A172 (cell line): ENCODE data around the gene SLC24A4. TPM values are rescaled to one million over a fixed set of nuclear protein-coding genes. Genes with fewer than 3 reads are reported as not detected.

Source experiments
- DNase-seq: peaks from one replicate; pipeline ENCODE4 v3.0.0-alpha.2; 2015; ENCODE audit warnings: low spot score
- total RNA-seq: library from RNA; depleted of rRNA; stranded (reverse); fragments of >200 nt; shearing (Covaris generic); gene quantifications from 2 replicates; pipeline ENCODE4 v1.2.3, GENCODE V29; 2014; rRNA removed

Gene SLC24A4
- total RNA-seq, 1 experiment from 2014 or later: not detected

DNA sequence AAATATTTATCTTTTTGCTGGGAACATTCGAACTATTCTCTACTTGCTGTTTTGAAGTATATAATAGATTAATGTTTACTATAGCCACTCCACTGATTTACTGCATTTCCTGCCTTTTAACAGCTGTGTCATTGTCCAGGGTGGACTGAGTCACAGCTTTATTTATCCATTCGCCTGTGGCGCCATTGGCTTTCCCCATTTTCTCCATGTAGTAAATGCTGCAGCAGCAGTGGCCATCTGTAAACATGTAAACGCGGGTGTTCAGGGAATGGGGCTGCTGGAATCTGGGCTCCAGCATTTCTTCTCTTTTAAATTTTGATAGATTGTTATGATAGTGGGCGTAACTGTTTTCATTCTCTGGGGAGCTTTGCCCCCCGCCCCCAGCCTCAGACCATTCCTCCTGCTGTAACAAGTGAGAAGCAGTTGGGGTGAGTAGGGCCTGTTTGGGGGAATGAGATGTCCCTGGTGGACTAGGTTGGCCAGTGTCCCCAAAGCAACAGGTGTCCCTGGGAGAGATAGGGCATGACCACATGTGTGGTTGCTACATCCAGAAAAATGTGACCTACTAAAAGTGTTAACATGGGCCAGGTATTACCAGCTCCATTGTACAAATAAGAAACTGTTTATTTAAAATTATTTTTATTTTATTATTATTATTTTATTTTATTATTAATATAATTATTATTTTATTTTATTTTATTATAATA, 223.5 kb downstream of the SLC24A4 start:
- DNase-seq: peak; percentile 73

DNA sequence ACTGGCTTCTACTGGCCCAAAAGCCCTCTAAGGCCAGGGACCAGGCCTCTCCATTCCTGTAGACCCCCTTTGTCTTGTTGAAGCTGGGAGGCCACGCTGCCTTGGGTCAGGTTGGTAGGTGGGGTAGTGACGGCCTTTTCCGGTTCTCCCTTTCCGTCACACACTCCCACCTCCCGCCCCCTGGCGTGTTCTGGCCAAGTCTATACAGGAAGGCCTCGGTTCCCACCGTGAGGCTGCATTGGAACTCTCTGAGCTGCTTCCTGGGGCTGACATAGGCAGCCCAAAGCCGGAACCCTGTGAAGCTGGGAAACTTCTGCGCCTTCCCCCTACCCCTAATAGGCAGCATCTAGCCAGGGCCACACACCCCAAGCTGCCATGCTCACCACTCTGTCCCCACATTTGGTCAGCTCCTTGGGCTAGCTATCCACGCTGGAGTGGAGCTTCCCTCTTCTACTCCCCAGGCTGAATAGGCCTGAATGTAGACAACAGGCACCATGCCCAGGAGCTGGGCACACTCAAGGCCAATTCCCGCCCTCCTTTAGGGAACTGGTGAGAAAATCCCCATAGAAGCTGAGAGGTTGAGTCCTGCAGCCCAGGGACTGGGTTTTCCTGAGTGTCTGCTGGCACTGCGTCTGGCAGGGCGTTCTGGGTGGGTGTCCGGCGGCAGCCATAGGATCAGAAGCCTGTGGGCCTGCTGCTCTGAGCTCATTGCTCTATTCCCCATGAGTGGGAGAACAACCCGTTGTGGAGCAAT, 226.3 kb downstream of the SLC24A4 start:
- DNase-seq: no peak

DNA sequence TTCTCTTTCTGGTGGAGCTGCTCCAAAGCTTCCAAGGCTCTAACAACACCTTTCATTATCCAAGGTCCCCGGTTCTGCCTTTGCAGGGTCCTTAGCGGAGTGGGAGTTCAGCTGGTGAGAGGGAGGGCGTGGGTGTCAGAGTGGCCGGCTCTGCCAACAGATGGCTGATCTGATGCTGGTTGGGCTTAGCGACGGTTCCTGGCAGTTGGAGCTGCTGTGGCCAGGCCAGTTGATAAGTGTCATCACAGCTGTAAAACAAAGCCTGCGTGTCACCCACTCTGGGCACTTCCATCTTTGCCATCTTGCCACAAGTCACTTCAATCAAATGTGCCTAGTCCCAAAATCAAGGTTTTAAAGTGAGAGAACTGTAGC, 226.9 kb downstream of the SLC24A4 start:
- no peak for DNase-seq

Other genes starting within 250 kb of the SLC24A4 start
- 22.7 and 42.2 TPM in 2 replicates for gene ATXN3, start 216.6 kb upstream of the SLC24A4 start, total RNA-seq
- 266 and 444 TPM in 2 replicates for gene NDUFB1, start 201.5 kb upstream of the SLC24A4 start, total RNA-seq
- gene CPSF2, start 201.2 kb upstream of the SLC24A4 start, total RNA-seq: 34.5 and 36.7 TPM in 2 replicates
- 0.33 and 2.6 TPM in 2 replicates for gene RIN3, start 190.6 kb downstream of the SLC24A4 start, total RNA-seq